GM20431 (cell line): ENCODE data around the gene GTF3C5.
"Not testable (repeated sequence)": the region's sequence is repeated elsewhere in the genome, so short reads cannot be mapped to it uniquely, and the experiment has no call there.

Experiments used
- in situ Hi-C: fragments of 300-500 bp; cut with MseI, MboI; formaldehyde crosslinking; loops from one replicate; pipeline ENCODE4 v1.15.0; 2020; ENCODE audit warnings: low sequenced_read_pairs; ENCODE audit not compliant: unreplicated experiment

Gene GTF3C5

GRCh38 chr9:133027134-133027533 lies 3.7 kb upstream of the GTF3C5 start:
- in situ Hi-C loops, result no loop called here

DNA sequence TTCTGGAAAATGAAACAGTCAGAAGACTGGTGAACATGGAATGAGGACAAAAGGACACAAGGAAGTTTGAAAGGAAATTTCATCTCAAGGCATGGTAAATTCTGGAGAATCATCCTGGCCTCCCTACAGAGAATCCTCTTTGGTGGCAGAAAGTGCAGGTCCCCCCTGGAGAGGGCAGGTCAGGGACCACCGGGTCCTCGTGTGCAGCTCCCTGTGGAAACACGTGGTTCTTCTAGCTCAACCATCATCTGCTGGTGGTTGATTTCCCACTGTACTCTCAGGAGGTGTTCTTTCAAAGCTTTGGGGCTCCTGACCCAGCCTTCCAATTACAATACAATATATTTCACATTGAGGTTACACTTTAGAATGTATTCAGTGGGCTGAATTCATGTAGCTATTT lies 2.6 kb upstream of the GTF3C5 start:
- in situ Hi-C loops, result no loop called here

GRCh38 chr9:133029994-133030316 lies 842 bp upstream of the GTF3C5 start:
- in situ Hi-C loops, result loop anchor here (10.0 kb wide), 1 partner anchor 115 kb away; no protein-coding TSS in a partner anchor

GRCh38 chr9:133031130-133031422 lies 279 bp downstream of the GTF3C5 start:
- in situ Hi-C loops, result loop anchor here (10.0 kb wide), 1 partner anchor 114 kb away; no protein-coding TSS in a partner anchor

GRCh38 chr9:133031496-133031911 lies 707 bp downstream of the GTF3C5 start:
- in situ Hi-C loops, result loop anchor here (10.0 kb wide), 1 partner anchor 113 kb away; no protein-coding TSS in a partner anchor

- in situ Hi-C loops, result loop anchor here (10.0 kb wide), 1 partner anchor 113 kb away; no protein-coding TSS in a partner anchor
These were observed 1.4 kb downstream of the GTF3C5 start for GRCh38 chr9:133032171-133032570.

- in situ Hi-C loops, result loop anchor here (10.0 kb wide), 1 partner anchor 109 kb away; no protein-coding TSS in a partner anchor
These were observed 4.9 kb downstream of the GTF3C5 start for GRCh38 chr9:133035669-133036068.

DNA sequence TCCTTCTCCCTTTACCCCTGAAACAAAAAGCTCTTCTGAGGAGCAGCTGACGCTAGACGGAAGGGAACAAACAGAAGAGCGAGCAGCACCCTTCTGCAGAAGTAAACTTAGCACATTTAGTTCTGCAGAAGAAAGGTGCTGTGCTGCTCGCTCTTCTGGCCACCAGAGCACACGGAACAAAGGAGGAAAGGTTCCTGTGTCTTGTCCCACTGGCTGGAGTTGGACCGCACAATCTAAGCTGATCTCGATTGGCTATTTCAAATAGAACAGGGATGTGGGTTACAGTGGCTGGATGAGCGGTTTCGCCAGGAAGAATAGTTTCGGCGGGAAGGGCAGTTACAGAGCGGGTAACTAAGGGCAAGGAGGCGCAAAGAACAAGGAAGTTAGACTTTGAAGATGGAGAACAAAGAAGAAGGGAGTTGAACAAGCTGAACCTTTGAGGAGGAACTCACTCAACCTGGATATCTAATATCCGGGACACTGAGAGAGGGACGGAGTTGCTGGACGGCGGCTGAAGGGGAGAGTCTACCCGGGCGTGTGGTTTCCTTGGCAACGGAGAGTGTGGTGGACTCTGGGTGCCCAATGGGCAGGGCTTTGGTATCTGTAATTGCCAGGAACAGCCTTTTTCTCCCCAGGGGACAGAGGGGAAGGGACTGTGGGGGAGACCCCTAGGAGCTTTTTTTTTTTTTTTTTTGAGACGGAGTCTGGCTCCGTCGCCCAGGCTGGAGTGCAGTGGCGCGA lies 7.1 kb downstream of the GTF3C5 start:
- in situ Hi-C loops, result loop anchor here (10.0 kb wide), 1 partner anchor 107 kb away; no protein-coding TSS in a partner anchor

DNA sequence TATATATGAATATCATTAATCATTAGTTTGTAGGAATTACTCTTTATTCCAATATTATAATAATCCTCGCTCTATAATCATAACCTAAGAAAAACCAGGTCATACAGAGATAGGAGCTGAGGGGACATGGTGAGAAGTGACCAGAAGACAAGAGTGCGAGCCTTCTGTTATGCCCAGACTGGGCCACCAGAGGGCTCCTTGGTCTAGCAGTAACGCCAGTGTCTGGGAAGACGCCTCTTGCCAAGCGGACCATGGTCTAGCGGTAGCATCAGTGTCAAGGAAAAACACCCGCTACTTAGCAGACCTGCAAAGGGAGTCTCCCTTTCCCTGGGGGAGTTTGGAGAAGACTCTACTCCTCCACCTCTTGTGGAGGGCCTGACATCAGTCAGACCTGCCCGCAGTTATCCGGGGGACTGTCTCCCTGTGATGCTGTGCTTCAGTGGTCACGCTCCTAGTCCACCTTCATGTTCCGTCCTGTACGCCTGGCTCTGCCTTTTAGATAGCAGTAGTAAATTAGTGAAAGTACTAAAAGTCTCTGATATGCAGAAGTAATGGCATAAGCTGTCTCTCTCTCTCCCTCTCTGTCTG lies 10.2 kb downstream of the GTF3C5 start:
- in situ Hi-C loops, result not testable (repeated sequence)

GRCh38 chr9:133041958-133042357 lies 11.2 kb downstream of the GTF3C5 start:
- in situ Hi-C loops, result no loop called here

DNA sequence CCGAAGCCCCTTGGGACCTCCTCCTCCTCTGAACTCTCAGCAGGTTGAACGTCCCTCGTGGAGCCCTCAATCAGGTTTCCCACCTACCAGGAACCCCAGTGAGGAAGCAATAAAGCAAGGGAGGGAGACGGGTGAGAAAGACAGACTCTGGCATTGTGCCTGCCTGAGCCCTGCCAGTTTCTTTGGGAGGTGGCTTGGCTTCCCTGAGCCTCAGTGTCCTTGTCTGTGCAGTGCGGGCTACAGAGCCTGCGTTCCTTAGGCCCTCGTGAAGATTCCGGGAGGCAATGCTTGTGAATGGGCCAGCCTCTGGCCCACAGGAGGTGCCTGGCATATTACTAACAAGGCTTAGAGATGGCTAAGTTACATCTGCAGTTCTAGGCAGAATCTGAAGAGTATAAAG lies 11.9 kb downstream of the GTF3C5 start:
- in situ Hi-C loops, result no loop called here

- in situ Hi-C loops, result no loop called here
These were observed 12.7 kb downstream of the GTF3C5 start for GRCh38 chr9:133043449-133044035.

DNA sequence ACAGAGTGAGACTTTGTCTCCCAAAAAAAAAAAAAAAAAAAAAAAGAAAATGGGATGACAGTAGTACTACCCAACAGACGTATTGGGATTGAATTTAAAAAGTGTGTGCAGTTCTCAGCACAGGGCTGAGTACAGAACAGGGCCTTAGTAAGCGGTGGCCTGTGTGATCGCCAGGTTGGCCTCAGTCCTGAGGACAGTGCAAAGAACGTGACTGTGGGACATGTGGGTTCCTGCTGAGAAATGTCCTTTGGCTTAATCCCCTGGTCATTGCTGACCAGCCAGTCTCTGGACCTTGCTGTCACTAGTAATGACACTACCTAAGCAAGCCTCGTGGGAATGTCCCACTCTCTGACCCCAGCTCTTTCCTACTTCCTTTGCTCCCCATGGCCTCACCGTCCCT lies 13.3 kb downstream of the GTF3C5 start:
- in situ Hi-C loops, result no loop called here

DNA sequence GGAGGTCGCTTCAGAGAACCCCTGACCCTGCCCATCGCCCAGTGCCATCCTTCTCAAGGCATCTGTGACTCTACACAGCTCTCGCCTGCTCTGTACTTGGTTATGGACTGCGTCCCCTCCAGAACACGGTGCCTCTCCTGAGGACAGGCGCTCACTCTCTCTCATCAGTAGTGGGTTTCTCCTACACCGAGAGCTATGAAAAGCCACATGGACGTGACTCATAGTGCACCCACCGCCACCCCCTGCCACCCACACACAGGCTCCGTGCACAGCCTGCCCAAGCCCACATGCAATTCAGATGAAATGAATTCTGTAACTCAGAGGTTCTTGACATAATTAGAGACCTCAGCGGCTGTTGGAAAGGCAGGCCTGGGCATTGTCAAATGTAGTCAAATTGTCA lies 13.9 kb downstream of the GTF3C5 start:
- in situ Hi-C loops, result no loop called here

GRCh38 chr9:133045132-133045531 lies 14.3 kb downstream of the GTF3C5 start:
- in situ Hi-C loops, result no loop called here

- in situ Hi-C loops, result no loop called here
These were observed 15.6 kb downstream of the GTF3C5 start for GRCh38 chr9:133046196-133046899.

- in situ Hi-C loops, result no loop called here
These were observed 16.1 kb downstream of the GTF3C5 start for GRCh38 chr9:133046900-133047295.

- in situ Hi-C loops, result no loop called here
These were observed 17.8 kb downstream of the GTF3C5 start for GRCh38 chr9:133048595-133048994.

DNA sequence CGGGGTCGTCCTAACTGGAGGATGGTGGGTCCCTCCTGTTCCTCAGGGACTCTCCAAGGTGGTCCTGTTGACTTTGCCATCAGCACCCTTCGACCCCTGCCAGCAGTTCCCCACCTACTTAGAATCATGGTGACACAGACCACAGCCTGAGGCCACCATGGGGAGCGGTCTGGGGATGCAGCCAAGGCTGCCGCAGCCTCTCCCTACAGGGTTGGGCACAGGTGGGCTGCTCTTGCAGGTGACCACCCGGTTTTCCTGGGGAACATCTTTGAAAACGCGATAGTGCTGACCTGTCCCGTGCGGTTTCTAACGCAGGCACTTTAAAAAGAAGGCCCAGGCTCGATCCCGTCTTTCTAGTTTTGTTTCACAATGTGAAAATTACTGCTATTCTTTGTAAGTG lies 18.2 kb downstream of the GTF3C5 start:
- in situ Hi-C loops, result no loop called here

- in situ Hi-C loops, result no loop called here
These were observed 19.3 kb downstream of the GTF3C5 start for GRCh38 chr9:133050142-133050541.

GRCh38 chr9:133050781-133051180 lies 20.0 kb downstream of the GTF3C5 start:
- in situ Hi-C loops, result no loop called here
